ENCODE results near the gene TMEM132D. TPM values are rescaled to one million over a fixed set of nuclear protein-coding genes. Genes with fewer than 3 reads are reported as not detected.

TMEM132D gene
- total and polyA plus RNA-seq, 2 of the 4 experiments (the other 2 are of a cell fraction): not detected

DNA sequence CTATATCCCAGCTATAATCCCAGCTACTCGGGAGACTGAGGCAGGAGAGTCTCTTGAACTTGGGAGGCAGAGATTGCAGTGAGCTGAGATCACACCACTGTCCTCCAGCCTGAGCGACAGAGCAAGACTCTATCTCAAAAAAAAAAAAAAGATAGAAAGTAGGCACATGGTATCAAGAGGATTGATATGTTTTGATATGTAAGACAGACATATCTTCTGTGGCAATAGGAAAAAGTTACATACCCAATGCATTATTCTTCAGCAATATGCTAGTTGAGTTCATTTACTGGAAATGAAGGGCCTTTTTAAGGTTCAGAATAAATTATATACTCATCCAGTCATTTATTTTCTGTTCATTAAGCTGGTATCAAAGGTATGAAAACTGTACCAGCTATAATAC, 657.2 kb downstream of the TMEM132D start:
- Histone ChIP-seq H2AFZ (replicated peaks; ENCODE audit: low read length, poor library complexity) (no peak overlapping the region), H4K5ac (ENCODE audit: low read depth, low read length) (no peak overlapping the region), H3K14ac (replicated peaks; ENCODE audit: low read depth, low read length) (no peak overlapping the region), H4K20me1 (ENCODE audit: insufficient read depth, low read length) (no peaks in the 10 kb centered on the region), H4K8ac (ENCODE audit: low read depth in 2 of 2, low read length in 2 of 2) (no peak overlapping the region), H3K9ac (ENCODE audit: low read depth, low read length) (no peak overlapping the region), H3K9me3 (ENCODE audit: control insufficient read depth, insufficient read depth, low read length) (peaks cover 26% of the 10 kb centered on the region), H3K18ac (ENCODE audit: low read depth, low read length) (no peak overlapping the region), H2AK5ac (ENCODE audit: low read depth, low read length) (no peak overlapping the region), H3K56ac (ENCODE audit: extremely low read depth, insufficient read depth, low read length) (no peak overlapping the region), H3K79me1 (ENCODE audit: low read depth in 1 of 2, low read length in 2 of 2) (no peaks in the 10 kb centered on the region), H4K91ac (ENCODE audit: insufficient read depth, low read depth, low read length) (no peak overlapping the region), H2BK15ac (ENCODE audit: low read depth, low read length) (no peak overlapping the region), H3K27me3 (ENCODE audit: control insufficient read depth, insufficient read depth, low read length) (no peaks in the 10 kb centered on the region), H3K4me3 (ENCODE audit: insufficient read depth, low read depth, low read length) (no peak overlapping the region), H3K9me1 (ENCODE audit: insufficient read depth, low read length) (no peaks in the 10 kb centered on the region), H2BK5ac (ENCODE audit: low read depth, low read length, poor library complexity, severe bottlenecking) (no peak overlapping the region), H3K36me3 (ENCODE audit: control insufficient read depth, insufficient read depth, low read length) (no peaks in the 10 kb centered on the region), H2BK20ac (ENCODE audit: low read depth, low read length) (no peak overlapping the region), H3K27ac (ENCODE audit: insufficient read depth, low read length) (no peak overlapping the region), H3K4ac (ENCODE audit: low read depth, low read length) (no peak overlapping the region), H3K4me1 (ENCODE audit: control insufficient read depth, insufficient read depth, low read length) (no peaks in the 10 kb centered on the region), H2AK9ac (replicated peaks; ENCODE audit: low read depth, low read length, poor library complexity) (no peak overlapping the region), H3K23ac (ENCODE audit: low read depth, low read length) (no peak overlapping the region), H2BK120ac (ENCODE audit: low read depth, low read length) (no peak overlapping the region), H3K4me2 (ENCODE audit: low read depth, low read length) (no peak overlapping the region)
- no peak for TF ChIP-seq ELK1 (IDR thresholded peaks at IDR 0.05; ENCODE audit: borderline replicate concordance, low read depth, low read length)
- no peak for TF ChIP-seq BHLHE40 (IDR thresholded peaks at IDR 0.05; ENCODE audit: low read depth, low read length)
- no peak for TF ChIP-seq RFX5 (IDR thresholded peaks at IDR 0.05; ENCODE audit: low read depth, low read length)
- BruUV-seq (replicated peaks): no TSS peak
- POLR2A ChIA-PET (ENCODE audit: unreplicated experiment): no interaction called here
- CTCF ChIA-PET: no interaction called here
- in situ Hi-C loops (cut with MboI; ENCODE audit: low sequenced_read_pairs): no loop called here
- dilution Hi-C loops (cut with HindIII; ENCODE audit: low sequenced_read_pairs, unreplicated experiment): no loop called here
- intact Hi-C loops (cut with micrococcal nuclease): no loop called here
- DNase-seq: no peak
- ATAC-seq (ENCODE audit: low read depth): no peak
- no CpG with 5 or more reads among the region's 2 CpGs for WGBS, 2 experiments (ENCODE audit: extremely low coverage in 2 of 2, insufficient read length in 1 of 2)
